Cardiac fibroblast (primary cell): Measurements from ENCODE around the gene COPS7B.

ENCODE experiments used
- DNase-seq, 2 donors: peaks; one replicate each; pipeline versions ENCODE4 v3.0.0 to v3.0.0-alpha.2; 2010; ENCODE audit warnings: low read depth in 2 of 2
- H3K4me3 ChIP-seq, 2 donors: replicated peaks in 1 of 2; 1 replicate in 1 of 2; 2 replicates in 1 of 2; pipeline ENCODE4 v1.5.1; 2011; ENCODE audit warnings: low read depth in 2 of 2, low read length in 2 of 2, mild to moderate bottlenecking in 2 of 2, moderate library complexity in 1 of 2
- TF ChIP-seq, protein P1 (sequence below): IDR thresholded peaks from one replicate; pipeline ENCODE4 v1.5.1; 2011; ENCODE audit warnings: low read depth, mild to moderate bottlenecking, low read length, inconsistent platforms

Gene COPS7B

DNA sequence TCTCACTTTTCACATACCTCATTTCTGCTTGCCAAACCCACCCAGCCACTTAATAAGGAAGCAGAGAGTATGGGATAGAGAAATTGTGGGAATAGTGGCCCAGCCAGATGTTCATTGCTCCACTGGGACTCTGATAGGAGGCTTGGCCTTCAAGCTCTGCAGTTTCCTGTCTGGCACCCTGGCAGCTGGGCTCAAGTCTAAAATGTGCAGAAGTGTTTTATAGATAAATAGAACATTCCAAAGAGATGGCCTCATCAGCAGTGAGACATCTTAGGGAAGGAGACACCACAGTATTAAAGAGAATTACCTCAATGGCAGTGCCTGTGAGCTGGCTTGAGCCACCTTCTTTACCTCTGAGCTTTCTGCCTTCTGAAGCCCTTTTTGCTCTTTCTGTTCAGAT lies 24.7 kb downstream of the COPS7B start:
- peak; percentile 73 to 80 for DNase-seq
- TF ChIP-seq, protein P1, sequence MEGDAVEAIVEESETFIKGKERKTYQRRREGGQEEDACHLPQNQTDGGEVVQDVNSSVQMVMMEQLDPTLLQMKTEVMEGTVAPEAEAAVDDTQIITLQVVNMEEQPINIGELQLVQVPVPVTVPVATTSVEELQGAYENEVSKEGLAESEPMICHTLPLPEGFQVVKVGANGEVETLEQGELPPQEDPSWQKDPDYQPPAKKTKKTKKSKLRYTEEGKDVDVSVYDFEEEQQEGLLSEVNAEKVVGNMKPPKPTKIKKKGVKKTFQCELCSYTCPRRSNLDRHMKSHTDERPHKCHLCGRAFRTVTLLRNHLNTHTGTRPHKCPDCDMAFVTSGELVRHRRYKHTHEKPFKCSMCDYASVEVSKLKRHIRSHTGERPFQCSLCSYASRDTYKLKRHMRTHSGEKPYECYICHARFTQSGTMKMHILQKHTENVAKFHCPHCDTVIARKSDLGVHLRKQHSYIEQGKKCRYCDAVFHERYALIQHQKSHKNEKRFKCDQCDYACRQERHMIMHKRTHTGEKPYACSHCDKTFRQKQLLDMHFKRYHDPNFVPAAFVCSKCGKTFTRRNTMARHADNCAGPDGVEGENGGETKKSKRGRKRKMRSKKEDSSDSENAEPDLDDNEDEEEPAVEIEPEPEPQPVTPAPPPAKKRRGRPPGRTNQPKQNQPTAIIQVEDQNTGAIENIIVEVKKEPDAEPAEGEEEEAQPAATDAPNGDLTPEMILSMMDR: no peak
- H3K4me3 ChIP-seq: no peak overlapping the region

DNA sequence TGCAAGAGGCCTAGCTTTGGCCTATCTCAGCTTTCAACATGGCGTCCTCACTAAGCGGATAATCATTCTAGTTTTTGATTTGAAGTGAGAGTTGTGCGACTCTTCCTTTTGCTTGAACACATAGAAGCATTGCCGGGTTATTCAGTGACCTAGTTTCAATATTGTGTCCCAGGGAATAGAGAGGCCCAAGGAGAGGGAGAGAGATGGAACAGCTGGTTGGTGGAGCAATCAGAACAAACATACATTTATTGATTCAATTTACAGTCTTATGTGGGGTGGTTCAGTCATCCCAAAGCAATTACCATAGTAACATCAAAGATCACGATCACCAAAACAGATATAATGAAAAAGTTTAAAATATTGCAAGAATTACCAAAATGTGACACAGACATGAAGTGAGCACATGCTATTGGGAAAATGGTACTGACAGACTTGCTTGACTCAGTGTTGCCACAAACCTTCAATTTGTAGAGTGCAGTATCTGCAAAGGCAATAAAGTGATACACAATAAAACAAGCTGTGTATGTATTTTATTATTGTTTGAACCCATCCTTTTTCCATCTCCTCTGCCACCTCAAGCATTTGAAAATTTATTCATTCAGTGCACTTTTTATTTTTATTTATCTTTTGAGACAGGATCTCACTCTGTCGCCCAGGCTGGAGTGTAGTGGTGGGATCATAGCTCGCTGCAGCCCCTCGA lies 30.2 kb downstream of the COPS7B start:
- no peak overlapping the region for H3K4me3 ChIP-seq
- TF ChIP-seq, protein P1: no peak
- DNase-seq: no peak

DNA sequence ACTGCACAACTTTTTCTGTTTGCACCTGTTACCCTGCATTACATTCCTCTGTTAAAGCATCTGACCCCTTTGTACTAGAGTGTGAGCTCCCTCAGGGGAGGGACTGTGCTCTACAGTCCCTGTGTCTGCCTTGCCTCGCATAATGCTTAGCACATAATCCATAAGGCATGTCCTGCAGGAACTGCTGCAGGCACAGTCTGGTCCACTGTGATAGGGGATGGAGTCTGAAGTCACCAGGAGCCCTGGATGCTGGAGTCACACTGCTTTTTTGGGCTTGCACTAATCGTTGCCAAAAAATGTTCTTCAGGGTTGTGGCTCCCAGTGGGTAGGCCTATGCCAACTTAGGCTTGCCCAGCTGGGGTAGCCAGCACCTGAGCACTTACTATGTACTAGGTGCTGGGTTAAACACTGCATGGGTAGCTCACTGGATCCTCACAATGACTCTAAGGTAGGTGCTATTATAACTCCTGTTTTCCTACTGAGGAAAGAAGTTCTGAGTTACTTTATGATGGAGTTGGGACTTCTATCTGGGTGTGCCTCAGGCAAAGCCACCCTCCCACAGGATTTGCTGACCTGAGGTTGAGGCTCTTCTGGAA lies 33.3 kb downstream of the COPS7B start:
- TF ChIP-seq, protein P1: no peak
- DNase-seq: no peak
- no peak overlapping the region for H3K4me3 ChIP-seq

- no peak for DNase-seq
- H3K4me3 ChIP-seq: no peak overlapping the region
- TF ChIP-seq, protein P1: no peak
These were observed 34.6 kb downstream of the COPS7B start for GRCh38 chr2:231820786-231821303.

- TF ChIP-seq, protein P1: no peak
- DNase-seq: no peak
- H3K4me3 ChIP-seq: no peak overlapping the region
These were observed 35.7 kb downstream of the COPS7B start for GRCh38 chr2:231821908-231822307.

DNA sequence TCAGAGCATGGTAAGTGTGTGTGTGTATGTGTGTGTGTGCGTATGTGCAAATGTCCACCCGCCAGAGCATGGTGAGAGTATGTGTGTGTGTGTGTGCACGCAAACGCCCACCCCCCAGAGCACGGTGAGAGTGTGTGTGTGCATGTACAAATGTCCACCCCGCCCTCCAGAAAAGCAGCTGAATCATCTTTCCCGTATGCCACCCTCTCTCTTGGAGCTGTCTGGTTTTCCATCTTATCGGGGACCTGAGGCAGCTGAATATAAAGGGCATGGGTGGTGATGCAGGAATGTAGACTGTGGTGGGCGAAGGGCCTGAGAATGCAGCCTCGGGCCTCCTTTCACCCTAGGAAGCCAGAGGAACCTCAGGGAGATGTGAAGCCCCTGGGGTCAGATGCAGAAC lies 66.9 kb downstream of the COPS7B start:
- no peak overlapping the region for H3K4me3 ChIP-seq
- DNase-seq: no peak
- TF ChIP-seq, protein P1: no peak
